CD14-positive monocyte (primary cell): ENCODE measurements around the gene ZNF143. TPM values are rescaled to one million over a fixed set of nuclear protein-coding genes. Genes with fewer than 3 reads are reported as not detected.

Source experiments
- DNase-seq, 3 donors: peaks; one replicate each; pipeline ENCODE4 v3.0.0-alpha.2; 2011 to 2022
- H2AFZ ChIP-seq: 2 replicates; pipeline ENCODE4 v1.6.0; 2012; ENCODE audit warnings: mild to moderate bottlenecking, low read depth, low read length, inconsistent platforms; ENCODE audit not compliant: insufficient read depth, poor library complexity, severe bottlenecking
- H3K27ac ChIP-seq, 2 donors: 1 replicate in 1 of 2; 2 replicates in 1 of 2; pipeline ENCODE4 v1.5.1; 2012 to 2013; ENCODE audit warnings: low read length in 2 of 2, control low read depth in 1 of 2, inconsistent platforms in 1 of 2, low read depth in 1 of 2, mild to moderate bottlenecking in 1 of 2
- H3K27me3 ChIP-seq, 2 donors: one replicate each; pipeline versions ENCODE4 v1.6.0 to v1.6.1; 2011 to 2013; ENCODE audit warnings: low read length in 2 of 2; ENCODE audit not compliant: control insufficient read depth in 2 of 2, insufficient read depth in 2 of 2
- H3K36me3 ChIP-seq, 2 donors: replicated peaks in 1 of 2; 1 replicate in 1 of 2; 2 replicates in 1 of 2; pipeline versions ENCODE4 v1.5.1 to v1.6.1; 2012 to 2013; ENCODE audit warnings: low read length in 2 of 2, control low read depth in 1 of 2, inconsistent platforms in 1 of 2, mild to moderate bottlenecking in 1 of 2; ENCODE audit not compliant: insufficient read depth in 2 of 2, control insufficient read depth in 1 of 2
- H3K4me1 ChIP-seq, 2 donors: 1 replicate in 1 of 2; 2 replicates in 1 of 2; pipeline versions ENCODE4 v1.5.1 to v1.6.1; 2012 to 2013; ENCODE audit warnings: low read length in 2 of 2, control low read depth in 1 of 2, inconsistent platforms in 1 of 2, mild to moderate bottlenecking in 1 of 2, moderate library complexity in 1 of 2; ENCODE audit not compliant: insufficient read depth in 2 of 2, control insufficient read depth in 1 of 2
- H3K4me2 ChIP-seq: replicated peaks from 2 replicates; pipeline ENCODE3; 2012; ENCODE audit warnings: low read length, moderate library complexity, mild to moderate bottlenecking; ENCODE audit not compliant: poor library complexity, severe bottlenecking; ENCODE audit errors: extremely low read depth
- H3K4me3 ChIP-seq, 3 experiments: fragments of 200-600 bp in 1 of 3; sonication (generic) in 1 of 3; replicated peaks in 1 of 3; 1 replicate in 2 of 3; 2 replicates in 1 of 3; pipeline ENCODE4 v1.5.1; 2011 to 2013; ENCODE audit warnings: low read length in 3 of 3, mild to moderate bottlenecking in 3 of 3, control low read depth in 2 of 3, low read depth in 2 of 3, inconsistent platforms in 1 of 3, moderate library complexity in 1 of 3
- H3K79me2 ChIP-seq: 2 replicates; pipeline ENCODE4 v1.6.0; 2012; ENCODE audit warnings: mild to moderate bottlenecking, control low read depth, inconsistent platforms, low read length, moderate library complexity; ENCODE audit not compliant: insufficient read depth
- H3K9ac ChIP-seq: 2 replicates; pipeline ENCODE4 v1.6.0; 2017; ENCODE audit warnings: low read length, mild to moderate bottlenecking; ENCODE audit not compliant: insufficient read depth, poor library complexity, severe bottlenecking
- H3K9me3 ChIP-seq, 2 donors: replicated peaks in 1 of 2; 1 replicate in 1 of 2; 2 replicates in 1 of 2; pipeline versions ENCODE4 v1.5.1 to v1.6.1; 2012 to 2013; ENCODE audit warnings: low read length in 2 of 2, control low read depth in 1 of 2; ENCODE audit not compliant: control insufficient read depth in 1 of 2, insufficient read depth in 1 of 2
- H4K20me1 ChIP-seq: 2 replicates; pipeline ENCODE4 v1.6.0; 2012; ENCODE audit warnings: mild to moderate bottlenecking, low read length, control low read depth, moderate library complexity; ENCODE audit not compliant: insufficient read depth
- H3K27ac Mint-ChIP-seq, 7 donors: one replicate each; pipeline ENCODE4 v1.8.0; 2020; ENCODE audit warnings: mild to moderate bottlenecking in 7 of 7, mixed read lengths in 7 of 7, moderate library complexity in 6 of 7, inconsistent platforms in 2 of 7
- H3K27me3 Mint-ChIP-seq, 3 donors: one replicate each; pipeline ENCODE4 v1.8.0; 2021 to 2022; ENCODE audit warnings: low read depth in 3 of 3, mild to moderate bottlenecking in 3 of 3, mixed read lengths in 3 of 3, moderate library complexity in 3 of 3, inconsistent platforms in 1 of 3
- H3K36me3 Mint-ChIP-seq, 2 donors: one replicate each; pipeline ENCODE4 v1.8.0; 2020; ENCODE audit warnings: mixed read lengths in 2 of 2, inconsistent platforms in 1 of 2, mild to moderate bottlenecking in 1 of 2
- H3K4me1 Mint-ChIP-seq: one replicate; pipeline ENCODE4 v1.8.0; 2020; ENCODE audit warnings: mild to moderate bottlenecking, mixed read lengths
- H3K4me3 Mint-ChIP-seq, 2 donors: one replicate each; pipeline ENCODE4 v1.8.0; 2020; ENCODE audit warnings: mild to moderate bottlenecking in 2 of 2, mixed read lengths in 2 of 2, moderate library complexity in 1 of 2
- H3K9me3 Mint-ChIP-seq, 7 donors: one replicate each; pipeline ENCODE4 v1.8.0; 2020 to 2022; ENCODE audit warnings: mixed read lengths in 7 of 7, mild to moderate bottlenecking in 6 of 7, moderate library complexity in 6 of 7, inconsistent platforms in 2 of 7
- WGBS: methylation state at CpG from one replicate; pipeline ENCODE4 v1.1.5; 2013; ENCODE audit warnings: missing lambda C conversion rate; ENCODE audit not compliant: insufficient coverage; 5-methylcytosine and 5-hydroxymethylcytosine counted together
- intact Hi-C, 2 donors: fragments of 100-400 bp; cut with micrococcal nuclease; formaldehyde crosslinking; loops; one replicate each; pipeline versions ENCODE4 v1.15.0 to v1.15.1; 2023
- polyA plus RNA-seq, 3 donors: library from polyadenylated mRNA; depleted of rRNA in 1 of 3; unstranded in 2 of 3; stranded (reverse) in 1 of 3; fragments of 300-500 nt in 2 of 3; fragments of >200 nt in 1 of 3; fragmentation: Illumina TruSeq in 2 of 3; gene quantifications; 1 replicate in 2 of 3; 2 replicates in 1 of 3; pipeline ENCODE4 v1.2.3, GENCODE V29; 2012 to 2021
- TF ChIP-seq, protein P1 (sequence below): fragments of 200-600 bp; IDR thresholded peaks from one replicate; pipeline ENCODE4 v1.8.0; 2022; ENCODE audit warnings: antibody characterized with exemption, mild to moderate bottlenecking

The ZNF143 gene
- polyA plus RNA-seq, 3 donors: 26.8 to 30.5 (median 30.1) TPM

DNA sequence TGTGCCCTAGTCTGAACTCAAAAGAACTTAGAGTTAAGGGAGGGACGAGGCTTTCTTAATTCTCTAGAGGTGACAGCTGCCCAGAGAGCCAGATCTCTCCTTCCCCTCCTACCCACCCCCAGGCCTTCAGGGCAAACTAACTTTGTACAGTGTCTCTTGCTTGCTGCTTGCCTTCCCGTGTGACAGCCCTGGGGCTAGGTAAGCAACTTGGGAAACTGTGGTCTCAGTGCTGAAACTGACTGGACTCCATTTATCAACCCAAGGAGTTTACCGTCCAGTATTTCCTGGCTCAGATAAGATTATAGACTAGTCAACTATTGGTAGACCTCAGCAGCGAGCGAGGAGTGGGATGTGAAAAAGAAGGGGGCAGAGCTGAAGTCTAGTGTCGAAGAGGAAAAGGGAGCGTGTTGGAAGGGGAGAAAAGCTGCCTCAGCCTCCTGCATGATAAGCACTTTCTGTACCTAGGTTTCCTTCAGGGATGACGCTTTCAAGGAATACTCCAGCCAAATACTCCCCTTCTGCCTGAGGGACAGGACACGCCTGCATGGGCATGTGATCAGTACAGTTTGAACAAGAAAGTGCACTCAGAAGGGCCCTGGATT lies 69.3 kb downstream of the ZNF143 start:
- Mint-ChIP-seq H3K27me3 (peaks cover 0 to 5% (median 0%) of the 10 kb centered on the region in 3 donors), H3K9me3 (peaks cover 0 to 1% (median 0%) of the 10 kb centered on the region in 7 donors), H3K4me3 (no peak overlapping the region), H3K4me1 (peaks cover 6% of the 10 kb centered on the region), H3K36me3 (peaks cover 38 to 49% of the 10 kb centered on the region in 2 donors), H3K27ac (no peak overlapping the region)
- Histone ChIP-seq H3K9ac (no peak overlapping the region), H3K27me3 (no peaks in the 10 kb centered on the region), H3K4me3 (no peak overlapping the region), H3K79me2 (no peaks in the 10 kb centered on the region), H2AFZ (no peak overlapping the region), H3K36me3 (peaks cover 37 to 41% of the 10 kb centered on the region in 2 donors), H3K9me3 (no peaks in the 10 kb centered on the region), H4K20me1 (no peaks in the 10 kb centered on the region), H3K27ac (no peak overlapping the region), H3K4me1 (peaks cover 7% of the 10 kb centered on the region in 2 donors), H3K4me2 (no peak overlapping the region)
- DNase-seq: no peak
- TF ChIP-seq, protein P1, sequence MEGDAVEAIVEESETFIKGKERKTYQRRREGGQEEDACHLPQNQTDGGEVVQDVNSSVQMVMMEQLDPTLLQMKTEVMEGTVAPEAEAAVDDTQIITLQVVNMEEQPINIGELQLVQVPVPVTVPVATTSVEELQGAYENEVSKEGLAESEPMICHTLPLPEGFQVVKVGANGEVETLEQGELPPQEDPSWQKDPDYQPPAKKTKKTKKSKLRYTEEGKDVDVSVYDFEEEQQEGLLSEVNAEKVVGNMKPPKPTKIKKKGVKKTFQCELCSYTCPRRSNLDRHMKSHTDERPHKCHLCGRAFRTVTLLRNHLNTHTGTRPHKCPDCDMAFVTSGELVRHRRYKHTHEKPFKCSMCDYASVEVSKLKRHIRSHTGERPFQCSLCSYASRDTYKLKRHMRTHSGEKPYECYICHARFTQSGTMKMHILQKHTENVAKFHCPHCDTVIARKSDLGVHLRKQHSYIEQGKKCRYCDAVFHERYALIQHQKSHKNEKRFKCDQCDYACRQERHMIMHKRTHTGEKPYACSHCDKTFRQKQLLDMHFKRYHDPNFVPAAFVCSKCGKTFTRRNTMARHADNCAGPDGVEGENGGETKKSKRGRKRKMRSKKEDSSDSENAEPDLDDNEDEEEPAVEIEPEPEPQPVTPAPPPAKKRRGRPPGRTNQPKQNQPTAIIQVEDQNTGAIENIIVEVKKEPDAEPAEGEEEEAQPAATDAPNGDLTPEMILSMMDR: no peak
- WGBS: 94% methylated on average over 5 of the region's 9 CpGs
- intact Hi-C loops: loop anchor here in 1 of 2 donors (10.0 kb wide), 1 partner anchor 215 kb away; no protein-coding TSS in a partner anchor

DNA sequence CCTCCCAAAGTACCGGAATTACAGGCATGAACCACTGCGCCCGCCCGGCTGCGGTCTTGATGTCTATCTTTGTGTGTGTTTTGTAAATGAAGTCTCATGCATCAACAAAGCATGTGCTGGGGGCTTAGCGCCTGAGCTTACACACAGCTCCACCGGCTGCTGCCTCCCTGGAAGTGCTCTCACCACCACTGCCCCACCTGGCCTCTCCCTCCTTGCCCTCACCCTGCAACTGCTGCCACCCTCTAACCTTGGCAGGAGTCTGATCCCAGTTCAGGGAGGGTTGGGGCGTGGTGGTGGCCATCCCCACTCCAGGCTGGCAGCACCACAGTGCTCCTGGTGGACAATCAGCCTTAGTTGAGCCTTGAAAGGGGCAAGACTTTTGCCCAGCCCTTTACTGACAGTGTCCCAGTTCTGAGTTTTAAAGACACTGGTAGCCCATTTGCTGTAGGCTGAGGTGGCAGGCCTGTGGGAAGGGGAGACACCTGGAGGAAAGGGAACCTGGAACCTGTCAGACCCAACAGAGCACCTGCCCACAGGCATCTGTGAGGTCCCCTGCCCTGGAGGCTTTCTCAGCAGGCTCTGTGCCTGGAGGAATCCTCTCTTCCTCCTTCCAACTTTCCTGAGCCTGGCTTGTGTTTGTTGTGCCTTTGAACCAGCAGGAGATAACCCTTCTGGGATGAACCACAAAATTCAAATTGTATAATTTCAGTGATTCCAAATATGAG lies 70.3 kb downstream of the ZNF143 start:
- peaks cover 10% of the 10 kb centered on the region for H3K4me1 Mint-ChIP-seq
- Histone ChIP-seq H3K4me1 (peaks cover 8 to 11% of the 10 kb centered on the region in 2 donors), H3K27ac (no peak overlapping the region), H3K9me3 (no peaks in the 10 kb centered on the region), H3K4me3 (no peak overlapping the region), H3K36me3 (peaks cover 28 to 31% of the 10 kb centered on the region in 2 donors), H2AFZ (no peak overlapping the region), H3K27me3 (no peaks in the 10 kb centered on the region), H3K79me2 (no peaks in the 10 kb centered on the region), H4K20me1 (no peaks in the 10 kb centered on the region), H3K4me2 (no peak overlapping the region), H3K9ac (no peak overlapping the region)
- no peak overlapping the region for H3K4me3 Mint-ChIP-seq
- WGBS: 100% methylated on average over 1 of the region's 8 CpGs
- peaks cover 0 to 1% (median 0%) of the 10 kb centered on the region in 7 donors for H3K9me3 Mint-ChIP-seq
- DNase-seq: no peak
- peaks cover 29 to 40% of the 10 kb centered on the region in 2 donors for H3K36me3 Mint-ChIP-seq
- H3K27me3 Mint-ChIP-seq: peaks cover 0 to 5% (median 0%) of the 10 kb centered on the region in 3 donors
- intact Hi-C loops: loop anchor here in 1 of 2 donors (10.0 kb wide), 1 partner anchor 214 kb away; no protein-coding TSS in a partner anchor
- TF ChIP-seq, protein P1: no peak
- H3K27ac Mint-ChIP-seq: peak overlapping the region in 1 of 7 donors; percentile 46
